WI38 (cell line): Measurements from ENCODE around the gene PLAGL2.
"Not testable (repeated sequence)": the region's sequence is repeated elsewhere in the genome, so short reads cannot be mapped to it uniquely, and the experiment has no call there.

Experiments used
- H3K4me3 ChIP-seq: 2 replicates; pipeline ENCODE4 v1.5.1; 2011; ENCODE audit warnings: low read depth, mild to moderate bottlenecking, control low read depth, low read length
- CTCF ChIP-seq: IDR thresholded peaks from 2 replicates; pipeline ENCODE4 v1.5.1; 2012; ENCODE audit warnings: low read depth, mild to moderate bottlenecking, control low read depth, low read length

The PLAGL2 gene

DNA sequence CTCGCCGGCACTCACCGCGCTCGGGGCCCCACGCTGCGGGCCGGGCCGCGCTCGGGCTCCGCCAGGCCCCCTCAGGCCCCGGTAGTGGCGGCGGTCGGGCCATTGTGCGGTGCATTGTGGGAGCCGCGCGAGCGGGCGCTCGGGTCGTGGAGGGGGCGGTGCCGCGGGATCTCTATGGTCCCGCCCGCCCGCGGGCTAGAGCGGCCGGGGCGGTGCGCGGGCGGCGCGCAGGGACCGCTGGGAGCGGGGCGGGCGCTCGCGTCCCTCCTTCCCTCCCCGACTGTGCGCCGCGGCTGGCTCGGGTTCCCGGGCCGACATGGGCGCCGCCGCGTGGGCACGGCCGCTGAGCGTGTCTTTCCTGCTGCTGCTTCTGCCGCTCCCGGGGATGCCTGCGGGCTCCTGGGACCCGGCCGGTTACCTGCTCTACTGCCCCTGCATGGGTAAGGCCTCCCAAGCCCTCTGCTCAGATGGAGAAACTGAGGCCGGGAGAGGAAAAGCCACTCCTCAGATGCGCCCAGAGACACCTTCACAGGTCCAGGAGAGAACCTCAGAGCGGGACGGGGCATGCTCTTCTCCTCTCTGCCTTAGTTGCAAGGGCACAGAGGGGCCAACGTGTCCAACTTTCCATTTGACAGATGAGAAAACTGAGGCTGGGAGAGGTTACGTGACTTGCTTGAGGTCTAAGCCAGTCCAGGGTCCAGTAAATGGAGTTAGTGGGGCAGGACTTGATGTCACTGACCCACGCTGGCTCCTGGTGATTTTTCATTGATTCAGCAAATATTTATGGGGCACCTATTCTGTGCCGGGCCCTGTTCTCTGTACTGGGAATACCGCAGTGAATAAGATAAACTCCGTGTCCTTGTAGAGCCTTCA, at the start of gene PLAGL2, which contains the start of gene POFUT1:
Gene PLAGL2 (minus strand): TSS at position 118 of the 873 bp plus-strand sequence. CDS start 5,565 bp downstream, outside the sequence.
Gene POFUT1 (plus strand): TSS at position 255 of the 873 bp plus-strand sequence. CDS start 62 bp downstream, at position 317.
- peak within 1 kb of the TSS; percentile 100 for H3K4me3 ChIP-seq
- TF ChIP-seq CTCF: 0 out of 2 replicates have a peak, but pooled peaks have one; percentile 14

GRCh38 chr20:32252189-32252588, 44.6 kb upstream of the PLAGL2 start:
- H3K4me3 ChIP-seq: no peak overlapping the region
- no peak for TF ChIP-seq CTCF

DNA sequence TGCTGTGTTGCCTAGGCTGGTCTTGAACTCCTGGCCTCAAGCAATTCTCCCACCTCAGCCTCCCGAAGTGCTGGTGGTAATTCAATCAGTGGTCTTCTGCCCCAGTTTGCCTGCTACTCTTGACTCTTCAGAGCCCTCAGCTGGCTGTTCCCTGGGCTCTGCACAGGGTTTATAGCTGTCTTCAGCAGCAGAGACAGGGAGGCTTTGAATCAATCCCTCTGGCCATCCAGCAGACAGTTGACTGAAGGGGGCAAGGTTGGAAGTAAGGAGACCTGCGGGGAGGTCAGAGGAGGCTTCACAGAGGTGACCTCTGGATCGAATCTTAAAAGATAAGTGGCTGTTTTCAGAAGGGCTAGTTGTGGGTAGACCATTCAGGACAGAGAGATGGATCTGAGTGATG, 43.9 kb upstream of the PLAGL2 start:
- H3K4me3 ChIP-seq: no peak overlapping the region
- no peak for TF ChIP-seq CTCF

DNA sequence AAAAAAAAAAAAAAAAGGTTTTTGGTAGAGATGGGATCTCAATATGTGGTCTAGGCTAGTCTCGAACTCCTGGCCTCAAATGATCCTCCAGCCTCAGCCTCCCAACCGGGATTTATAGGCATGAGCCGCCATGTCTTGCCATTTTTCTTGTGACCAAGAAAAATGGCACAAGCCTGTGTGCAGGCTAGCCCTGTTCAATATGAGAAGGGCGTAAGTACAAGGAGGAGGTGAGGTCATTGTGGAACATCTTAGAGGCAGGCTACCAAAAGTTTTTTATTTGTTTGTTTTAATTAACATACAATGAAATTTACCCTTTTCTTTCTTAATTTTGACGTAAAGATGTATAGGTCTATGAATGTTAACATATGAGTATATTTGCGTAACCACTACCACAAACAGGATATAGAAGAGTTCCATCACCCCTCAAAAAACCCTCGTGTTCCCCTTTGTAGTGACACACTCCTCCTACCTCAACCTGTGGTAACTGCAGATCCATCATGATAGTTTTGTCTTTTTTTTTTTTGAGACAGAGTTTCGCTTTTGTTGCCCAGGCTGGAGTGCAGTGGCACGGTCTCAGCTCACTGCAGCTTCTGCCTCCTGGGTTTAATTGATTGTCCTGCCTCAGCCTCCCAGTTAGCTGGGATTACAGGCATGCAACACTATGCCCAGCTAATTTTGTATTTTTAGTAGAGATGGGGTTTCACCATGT, 41.6 kb upstream of the PLAGL2 start:
- no peak for TF ChIP-seq CTCF
- no peak overlapping the region for H3K4me3 ChIP-seq

GRCh38 chr20:32248043-32248442, 40.5 kb upstream of the PLAGL2 start:
- H3K4me3 ChIP-seq: no peak overlapping the region
- no peak for TF ChIP-seq CTCF

DNA sequence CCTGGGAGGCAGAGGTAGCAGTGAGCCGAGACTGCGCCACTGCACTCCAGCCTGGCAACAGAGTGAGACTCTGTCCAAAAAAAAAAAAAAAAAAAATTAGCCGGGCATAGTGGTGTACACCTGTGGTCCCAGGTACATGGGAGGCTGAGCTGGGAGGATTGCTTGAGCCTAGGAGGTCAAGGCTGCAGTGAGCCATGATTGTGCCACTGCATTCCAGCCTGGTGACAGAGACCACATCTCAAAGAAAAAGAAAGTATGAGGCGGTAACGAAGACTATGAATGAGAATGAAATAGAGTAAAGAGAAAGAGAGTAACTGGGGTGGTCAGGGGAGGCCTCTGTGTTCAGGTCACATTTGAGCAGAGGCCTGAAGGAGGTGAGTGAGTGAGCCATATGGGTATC, 38.7 kb upstream of the PLAGL2 start:
- H3K4me3 ChIP-seq: not testable (repeated sequence)

- TF ChIP-seq CTCF: no peak
- no peak overlapping the region for H3K4me3 ChIP-seq
These were observed 37.4 kb upstream of the PLAGL2 start for GRCh38 chr20:32244959-32245358.
